K562 (cell line): Measurements from ENCODE around the gene RNASE7. TPM values are rescaled to one million over a fixed set of nuclear protein-coding genes. Genes with fewer than 3 reads are reported as not detected.

Experiments used
- ATF7 ChIP-seq: fragments of 450-650 bp; IDR thresholded peaks from 2 replicates; pipeline ENCODE4 v1.7.1; 2014; ENCODE audit warnings: mild to moderate bottlenecking, moderate library complexity
- ELF4 ChIP-seq: fragments of 450-650 bp; formaldehyde crosslinking; IDR thresholded peaks from 2 replicates; pipeline ENCODE4 v1.4.0; 2022; ENCODE audit warnings: missing genetic modification characterization
- ETV6 ChIP-seq, 3 experiments: fragments of 150-350 bp in 1 of 3; sonication (generic) in 1 of 3; formaldehyde crosslinking in 1 of 3; IDR thresholded peaks; 2 replicates each; pipeline versions ENCODE4 v1.6.1 to v1.8.0; 2014 to 2022; ENCODE audit warnings: borderline replicate concordance in 2 of 3, low read depth in 2 of 3, antibody characterized with exemption in 1 of 3, low read length in 1 of 3, mild to moderate bottlenecking in 1 of 3, missing genetic modification reagents in 1 of 3
- GATAD2B ChIP-seq: fragments of 450-650 bp; IDR thresholded peaks from 2 replicates; pipeline ENCODE4 v1.6.1; 2017; ENCODE audit warnings: mild to moderate bottlenecking, borderline replicate concordance
- LEF1 ChIP-seq: fragments of 450-650 bp; IDR thresholded peaks from 2 replicates; pipeline ENCODE4 v1.6.1; 2016; ENCODE audit warnings: mild to moderate bottlenecking
- MAFG ChIP-seq: fragments of 450-650 bp; conservative IDR thresholded peaks from 2 replicates; pipeline ENCODE4 v1.6.1; 2016; ENCODE audit warnings: missing genetic modification characterization, missing compliant biosample characterization
- MBD2 ChIP-seq: sonication (generic); IDR thresholded peaks from 2 replicates; pipeline ENCODE4 v1.6.1; 2016; ENCODE audit warnings: low read depth, borderline replicate concordance
- RCOR1 ChIP-seq, 2 experiments: IDR thresholded peaks; 2 replicates each; pipeline ENCODE4 v1.6.1; 2012; ENCODE audit warnings: low read depth in 2 of 2, low read length in 2 of 2, borderline replicate concordance in 1 of 2, improper control_type of control experiment in 1 of 2
- ZNF140 ChIP-seq: fragments of 250-450 bp; sonication (Bioruptor Pico); IDR thresholded peaks from 2 replicates; pipeline ENCODE4 v1.8.0; 2021; ENCODE audit warnings: moderate library complexity, mild to moderate bottlenecking, inconsistent platforms
- ZNF551 ChIP-seq: fragments of 250-450 bp; sonication (Bioruptor Pico); IDR thresholded peaks from 2 replicates; pipeline ENCODE4 v1.5.0; 2021; ENCODE audit warnings: mild to moderate bottlenecking, moderate library complexity
- ZNF780A ChIP-seq: fragments of 250-450 bp; sonication (Bioruptor Pico); IDR thresholded peaks from 2 replicates; pipeline ENCODE4 v1.5.0; 2021; ENCODE audit warnings: mild to moderate bottlenecking
- polyA plus RNA-seq, 8 experiments: library from polyadenylated mRNA; depleted of rRNA in 4 of 8; stranded (reverse) in 5 of 8; unstranded in 3 of 8; fragments of >200 nt; fragmentation: Nextera tagmentation in 2 of 8; fragmentation: Illumina TruSeq in 1 of 8; extraction: Ambion mirVana in 2 of 8; extraction: Trizol in 1 of 8; gene quantifications; 2 replicates each; pipeline versions ENCODE4 v1.2.1 to v1.2.3, GENCODE V29; 2011 to 2014; ENCODE audit warnings: inconsistent platforms in 1 of 8, missing spikeins in 1 of 8
- total RNA-seq, 7 experiments: library from RNA; depleted of rRNA in 6 of 7; stranded (reverse); fragments of >200 nt in 6 of 7; fragmentation: Illumina TruSeq in 2 of 7; extraction: Trizol in 2 of 7; gene quantifications; 2 replicates each; pipeline versions ENCODE4 v1.2.1 to v1.2.3, GENCODE V29; 2011 to 2021; ENCODE audit warnings: low replicate concordance in 1 of 7
- TF ChIP-seq, protein P1 (sequence below): sonication (generic); formaldehyde crosslinking; IDR thresholded peaks from 2 replicates; pipeline ENCODE4 v1.8.1; 2023; ENCODE audit warnings: mild to moderate bottlenecking, missing genetic modification reagents
- TF ChIP-seq, protein P2 (sequence below), 3 experiments: IDR thresholded peaks in 2 of 3; conservative IDR thresholded peaks in 1 of 3; 2 replicates each; pipeline ENCODE4 v1.5.1; 2011 to 2012; ENCODE audit warnings: low read length in 3 of 3, mild to moderate bottlenecking in 3 of 3, control low read depth in 2 of 3, improper control_type of control experiment in 1 of 3, inconsistent platforms in 1 of 3, low read depth in 1 of 3, mixed read lengths in 1 of 3, moderate library complexity in 1 of 3; ENCODE audit not compliant: insufficient read depth in 2 of 3
- TF ChIP-seq, protein P3 (sequence below): fragments of 450-650 bp; conservative IDR thresholded peaks from 2 replicates; pipeline ENCODE4 v1.6.1; 2016; ENCODE audit warnings: missing genetic modification characterization, low read depth, mild to moderate bottlenecking, control low read depth, missing compliant biosample characterization

Gene RNASE7
- total and polyA plus RNA-seq, 9 of the 15 experiments (the other 6 are each of a cell fraction or from before 2014, with no cell fraction given) = not detected

DNA sequence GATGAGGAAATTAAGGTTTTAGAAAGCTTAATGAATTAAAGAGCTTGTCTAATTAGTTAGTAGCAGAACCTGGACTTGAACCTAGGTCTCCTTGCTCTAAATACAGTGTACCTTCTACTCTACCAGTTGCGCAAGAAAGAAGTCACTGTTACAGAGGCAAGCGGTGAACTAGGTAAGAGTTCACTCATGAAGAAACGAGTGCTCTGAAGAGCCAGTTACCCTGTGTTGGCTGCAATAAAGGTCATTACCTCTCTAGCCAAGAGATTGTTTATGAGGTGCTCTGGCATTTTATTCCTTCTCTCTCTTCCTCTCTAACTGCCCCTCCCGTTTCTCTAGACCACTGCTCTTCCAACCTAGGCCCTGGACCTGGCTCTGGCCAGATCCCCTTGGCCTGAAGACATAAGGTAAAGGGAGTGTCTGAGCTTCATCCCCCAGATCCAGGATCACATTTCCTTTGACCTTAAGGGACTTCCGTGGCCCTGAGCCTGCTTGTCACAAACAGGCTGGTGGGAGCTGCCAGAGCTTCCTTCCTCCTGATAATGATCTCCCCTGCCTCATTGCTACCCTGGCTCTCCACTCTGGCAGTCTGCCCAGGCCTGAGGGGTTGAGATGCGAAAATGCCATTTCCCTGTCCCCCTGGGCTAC is 1.9 kb downstream of the RNASE7 start (continued):
- TF ChIP-seq ATF7 (peak; percentile 30; the same call in 1 of the 2 replicates), ETV6 (IDR thresholded peaks at IDR 0.05; ENCODE audit: borderline replicate concordance in 1 of 2, low read depth in 2 of 2, low read length in 1 of 2) (peak in 1 of 2 experiments; percentile 31; a peak in 1 of 4 replicates), ETV6 (CRISPR knock-in tag; IDR thresholded peaks at IDR 0.05; ENCODE audit: borderline replicate concordance) (no peak), ZNF780A (CRISPR knock-in tag) (no peak), MAFG (no peak), ZNF140 (CRISPR knock-in tag) (no peak), MBD2 (no peak), LEF1 (0 out of 2 replicates have a peak, but pooled peaks have one; percentile 27), GATAD2B (peak; percentile 25; the same call in 1 of the 2 replicates), RCOR1 (IDR thresholded peaks at IDR 0.05; ENCODE audit: borderline replicate concordance in 1 of 2, low read depth in 2 of 2, low read length in 2 of 2) (peak in 1 of 2 experiments; percentile 61; a peak in 1 of 4 replicates), ELF4 (CRISPR knock-in tag) (no peak), ZNF551 (CRISPR knock-in tag) (no peak)
- TF ChIP-seq, protein P1, sequence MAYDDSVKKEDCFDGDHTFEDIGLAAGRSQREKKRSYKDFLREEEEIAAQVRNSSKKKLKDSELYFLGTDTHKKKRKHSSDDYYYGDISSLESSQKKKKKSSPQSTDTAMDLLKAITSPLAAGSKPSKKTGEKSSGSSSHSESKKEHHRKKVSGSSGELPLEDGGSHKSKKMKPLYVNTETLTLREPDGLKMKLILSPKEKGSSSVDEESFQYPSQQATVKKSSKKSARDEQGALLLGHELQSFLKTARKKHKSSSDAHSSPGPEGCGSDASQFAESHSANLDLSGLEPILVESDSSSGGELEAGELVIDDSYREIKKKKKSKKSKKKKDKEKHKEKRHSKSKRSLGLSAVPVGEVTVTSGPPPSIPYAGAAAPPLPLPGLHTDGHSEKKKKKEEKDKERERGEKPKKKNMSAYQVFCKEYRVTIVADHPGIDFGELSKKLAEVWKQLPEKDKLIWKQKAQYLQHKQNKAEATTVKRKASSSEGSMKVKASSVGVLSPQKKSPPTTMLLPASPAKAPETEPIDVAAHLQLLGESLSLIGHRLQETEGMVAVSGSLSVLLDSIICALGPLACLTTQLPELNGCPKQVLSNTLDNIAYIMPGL (CRISPR knock-in tag) = no peak
- TF ChIP-seq, protein P2, sequence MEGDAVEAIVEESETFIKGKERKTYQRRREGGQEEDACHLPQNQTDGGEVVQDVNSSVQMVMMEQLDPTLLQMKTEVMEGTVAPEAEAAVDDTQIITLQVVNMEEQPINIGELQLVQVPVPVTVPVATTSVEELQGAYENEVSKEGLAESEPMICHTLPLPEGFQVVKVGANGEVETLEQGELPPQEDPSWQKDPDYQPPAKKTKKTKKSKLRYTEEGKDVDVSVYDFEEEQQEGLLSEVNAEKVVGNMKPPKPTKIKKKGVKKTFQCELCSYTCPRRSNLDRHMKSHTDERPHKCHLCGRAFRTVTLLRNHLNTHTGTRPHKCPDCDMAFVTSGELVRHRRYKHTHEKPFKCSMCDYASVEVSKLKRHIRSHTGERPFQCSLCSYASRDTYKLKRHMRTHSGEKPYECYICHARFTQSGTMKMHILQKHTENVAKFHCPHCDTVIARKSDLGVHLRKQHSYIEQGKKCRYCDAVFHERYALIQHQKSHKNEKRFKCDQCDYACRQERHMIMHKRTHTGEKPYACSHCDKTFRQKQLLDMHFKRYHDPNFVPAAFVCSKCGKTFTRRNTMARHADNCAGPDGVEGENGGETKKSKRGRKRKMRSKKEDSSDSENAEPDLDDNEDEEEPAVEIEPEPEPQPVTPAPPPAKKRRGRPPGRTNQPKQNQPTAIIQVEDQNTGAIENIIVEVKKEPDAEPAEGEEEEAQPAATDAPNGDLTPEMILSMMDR (IDR thresholded peaks at IDR 0.05 in 2 of 3, conservative IDR thresholded peaks at IDR 0.05 in 1 of 3; ENCODE audit: insufficient read depth in 2 of 3, low read depth in 1 of 3, low read length in 3 of 3) = no peak
- TF ChIP-seq, protein P3, sequence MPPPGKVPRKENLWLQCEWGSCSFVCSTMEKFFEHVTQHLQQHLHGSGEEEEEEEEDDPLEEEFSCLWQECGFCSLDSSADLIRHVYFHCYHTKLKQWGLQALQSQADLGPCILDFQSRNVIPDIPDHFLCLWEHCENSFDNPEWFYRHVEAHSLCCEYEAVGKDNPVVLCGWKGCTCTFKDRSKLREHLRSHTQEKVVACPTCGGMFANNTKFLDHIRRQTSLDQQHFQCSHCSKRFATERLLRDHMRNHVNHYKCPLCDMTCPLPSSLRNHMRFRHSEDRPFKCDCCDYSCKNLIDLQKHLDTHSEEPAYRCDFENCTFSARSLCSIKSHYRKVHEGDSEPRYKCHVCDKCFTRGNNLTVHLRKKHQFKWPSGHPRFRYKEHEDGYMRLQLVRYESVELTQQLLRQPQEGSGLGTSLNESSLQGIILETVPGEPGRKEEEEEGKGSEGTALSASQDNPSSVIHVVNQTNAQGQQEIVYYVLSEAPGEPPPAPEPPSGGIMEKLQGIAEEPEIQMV (tag) = no peak
